Measurements from ENCODE around the gene MAP1LC3A. TPM values are rescaled to one million over a fixed set of nuclear protein-coding genes. Genes with fewer than 3 reads are reported as not detected.
"Not testable (repeated sequence)": the region's sequence is repeated elsewhere in the genome, so short reads cannot be mapped to it uniquely, and the experiment has no call there.

The MAP1LC3A gene
- total and polyA plus RNA-seq, 4 donors, result 4.9 to 38.8 (median 12.7) TPM

DNA sequence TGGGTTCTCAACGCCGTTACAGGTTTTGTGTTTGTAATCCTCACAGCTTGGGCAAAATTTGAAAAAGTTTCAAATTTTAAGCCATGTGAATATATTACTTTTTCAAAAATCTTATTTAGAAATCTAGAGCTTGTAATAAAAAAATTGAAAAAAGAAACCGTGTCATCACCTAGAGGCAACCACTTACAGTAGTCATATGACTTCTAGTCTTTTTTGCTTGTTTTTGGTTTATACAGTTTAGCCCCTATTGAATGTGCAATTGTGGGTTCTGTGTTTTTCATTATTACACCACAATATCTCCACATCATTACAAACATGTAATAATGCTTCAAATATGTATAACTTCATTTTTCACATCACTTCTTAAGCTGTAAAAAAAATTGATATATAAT, 41.4 kb upstream of the MAP1LC3A start:
- TF ChIP-seq NR2F2 (IDR thresholded peaks at IDR 0.05) (no peak), RAD21 (IDR thresholded peaks at IDR 0.05) (no peak), HNF4A (conservative IDR thresholded peaks at IDR 0.05) (no peak), YY1 (IDR thresholded peaks at IDR 0.05) (no peak), JUND (IDR thresholded peaks at IDR 0.05) (no peak), EGR1 (IDR thresholded peaks at IDR 0.05; ENCODE audit: low read depth in 2 of 2) (no peak), FOXA1 (IDR thresholded peaks at IDR 0.05) (no peak), FOXA2 (IDR thresholded peaks at IDR 0.05) (no peak), TAF1 (conservative IDR thresholded peaks at IDR 0.05) (no peak), RXRA (IDR thresholded peaks at IDR 0.05) (no peak), HNF4G (IDR thresholded peaks at IDR 0.05) (no peak), GABPA (IDR thresholded peaks at IDR 0.05 in 1 of 2, conservative IDR thresholded peaks at IDR 0.05 in 1 of 2) (no peak)
- TF ChIP-seq, protein P1, sequence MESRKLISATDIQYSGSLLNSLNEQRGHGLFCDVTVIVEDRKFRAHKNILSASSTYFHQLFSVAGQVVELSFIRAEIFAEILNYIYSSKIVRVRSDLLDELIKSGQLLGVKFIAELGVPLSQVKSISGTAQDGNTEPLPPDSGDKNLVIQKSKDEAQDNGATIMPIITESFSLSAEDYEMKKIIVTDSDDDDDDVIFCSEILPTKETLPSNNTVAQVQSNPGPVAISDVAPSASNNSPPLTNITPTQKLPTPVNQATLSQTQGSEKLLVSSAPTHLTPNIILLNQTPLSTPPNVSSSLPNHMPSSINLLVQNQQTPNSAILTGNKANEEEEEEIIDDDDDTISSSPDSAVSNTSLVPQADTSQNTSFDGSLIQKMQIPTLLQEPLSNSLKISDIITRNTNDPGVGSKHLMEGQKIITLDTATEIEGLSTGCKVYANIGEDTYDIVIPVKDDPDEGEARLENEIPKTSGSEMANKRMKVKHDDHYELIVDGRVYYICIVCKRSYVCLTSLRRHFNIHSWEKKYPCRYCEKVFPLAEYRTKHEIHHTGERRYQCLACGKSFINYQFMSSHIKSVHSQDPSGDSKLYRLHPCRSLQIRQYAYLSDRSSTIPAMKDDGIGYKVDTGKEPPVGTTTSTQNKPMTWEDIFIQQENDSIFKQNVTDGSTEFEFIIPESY (IDR thresholded peaks at IDR 0.05), result no peak
- TF ChIP-seq, protein P2, sequence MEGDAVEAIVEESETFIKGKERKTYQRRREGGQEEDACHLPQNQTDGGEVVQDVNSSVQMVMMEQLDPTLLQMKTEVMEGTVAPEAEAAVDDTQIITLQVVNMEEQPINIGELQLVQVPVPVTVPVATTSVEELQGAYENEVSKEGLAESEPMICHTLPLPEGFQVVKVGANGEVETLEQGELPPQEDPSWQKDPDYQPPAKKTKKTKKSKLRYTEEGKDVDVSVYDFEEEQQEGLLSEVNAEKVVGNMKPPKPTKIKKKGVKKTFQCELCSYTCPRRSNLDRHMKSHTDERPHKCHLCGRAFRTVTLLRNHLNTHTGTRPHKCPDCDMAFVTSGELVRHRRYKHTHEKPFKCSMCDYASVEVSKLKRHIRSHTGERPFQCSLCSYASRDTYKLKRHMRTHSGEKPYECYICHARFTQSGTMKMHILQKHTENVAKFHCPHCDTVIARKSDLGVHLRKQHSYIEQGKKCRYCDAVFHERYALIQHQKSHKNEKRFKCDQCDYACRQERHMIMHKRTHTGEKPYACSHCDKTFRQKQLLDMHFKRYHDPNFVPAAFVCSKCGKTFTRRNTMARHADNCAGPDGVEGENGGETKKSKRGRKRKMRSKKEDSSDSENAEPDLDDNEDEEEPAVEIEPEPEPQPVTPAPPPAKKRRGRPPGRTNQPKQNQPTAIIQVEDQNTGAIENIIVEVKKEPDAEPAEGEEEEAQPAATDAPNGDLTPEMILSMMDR (IDR thresholded peaks at IDR 0.05; ENCODE audit: low read depth, low read length, missing input control), result no peak
- TF ChIP-seq, protein P3, sequence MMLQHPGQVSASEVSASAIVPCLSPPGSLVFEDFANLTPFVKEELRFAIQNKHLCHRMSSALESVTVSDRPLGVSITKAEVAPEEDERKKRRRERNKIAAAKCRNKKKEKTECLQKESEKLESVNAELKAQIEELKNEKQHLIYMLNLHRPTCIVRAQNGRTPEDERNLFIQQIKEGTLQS (IDR thresholded peaks at IDR 0.05), result no peak
- TF ChIP-seq, protein P4, sequence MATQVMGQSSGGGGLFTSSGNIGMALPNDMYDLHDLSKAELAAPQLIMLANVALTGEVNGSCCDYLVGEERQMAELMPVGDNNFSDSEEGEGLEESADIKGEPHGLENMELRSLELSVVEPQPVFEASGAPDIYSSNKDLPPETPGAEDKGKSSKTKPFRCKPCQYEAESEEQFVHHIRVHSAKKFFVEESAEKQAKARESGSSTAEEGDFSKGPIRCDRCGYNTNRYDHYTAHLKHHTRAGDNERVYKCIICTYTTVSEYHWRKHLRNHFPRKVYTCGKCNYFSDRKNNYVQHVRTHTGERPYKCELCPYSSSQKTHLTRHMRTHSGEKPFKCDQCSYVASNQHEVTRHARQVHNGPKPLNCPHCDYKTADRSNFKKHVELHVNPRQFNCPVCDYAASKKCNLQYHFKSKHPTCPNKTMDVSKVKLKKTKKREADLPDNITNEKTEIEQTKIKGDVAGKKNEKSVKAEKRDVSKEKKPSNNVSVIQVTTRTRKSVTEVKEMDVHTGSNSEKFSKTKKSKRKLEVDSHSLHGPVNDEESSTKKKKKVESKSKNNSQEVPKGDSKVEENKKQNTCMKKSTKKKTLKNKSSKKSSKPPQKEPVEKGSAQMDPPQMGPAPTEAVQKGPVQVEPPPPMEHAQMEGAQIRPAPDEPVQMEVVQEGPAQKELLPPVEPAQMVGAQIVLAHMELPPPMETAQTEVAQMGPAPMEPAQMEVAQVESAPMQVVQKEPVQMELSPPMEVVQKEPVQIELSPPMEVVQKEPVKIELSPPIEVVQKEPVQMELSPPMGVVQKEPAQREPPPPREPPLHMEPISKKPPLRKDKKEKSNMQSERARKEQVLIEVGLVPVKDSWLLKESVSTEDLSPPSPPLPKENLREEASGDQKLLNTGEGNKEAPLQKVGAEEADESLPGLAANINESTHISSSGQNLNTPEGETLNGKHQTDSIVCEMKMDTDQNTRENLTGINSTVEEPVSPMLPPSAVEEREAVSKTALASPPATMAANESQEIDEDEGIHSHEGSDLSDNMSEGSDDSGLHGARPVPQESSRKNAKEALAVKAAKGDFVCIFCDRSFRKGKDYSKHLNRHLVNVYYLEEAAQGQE (IDR thresholded peaks at IDR 0.05), result no peak
- TF ChIP-seq, protein P5, sequence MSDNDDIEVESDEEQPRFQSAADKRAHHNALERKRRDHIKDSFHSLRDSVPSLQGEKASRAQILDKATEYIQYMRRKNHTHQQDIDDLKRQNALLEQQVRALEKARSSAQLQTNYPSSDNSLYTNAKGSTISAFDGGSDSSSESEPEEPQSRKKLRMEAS (IDR thresholded peaks at IDR 0.05), result no peak
- H3K9me3 ChIP-seq (ENCODE audit: control insufficient read depth in 4 of 4, low read length in 3 of 4), result no peaks in the 10 kb centered on the region
- no peak for DNase-seq (ENCODE audit: low spot score)
- peak overlapping the region; percentile 88 to 92 for H3K27ac ChIP-seq (ENCODE audit: low read depth in 1 of 2, low read length in 2 of 2)
- peaks cover 0 to 6% (median 2%) of the 10 kb centered on the region in 4 donors for H3K36me3 ChIP-seq (ENCODE audit: control insufficient read depth in 4 of 4, insufficient read depth in 3 of 4, low read depth in 1 of 4, low read length in 3 of 4)
- H3K9ac ChIP-seq (ENCODE audit: low read depth in 1 of 2, low read length in 2 of 2), result peak overlapping the region; percentile 57 to 78
- H3K27me3 ChIP-seq (ENCODE audit: control insufficient read depth in 4 of 4, insufficient read depth in 4 of 4, low read length in 3 of 4), result no peaks in the 10 kb centered on the region
- peaks cover 7 to 42% (median 33%) of the 10 kb centered on the region in 4 donors for H3K4me1 ChIP-seq (ENCODE audit: control insufficient read depth in 4 of 4, insufficient read depth in 4 of 4, low read length in 3 of 4)
- 3% methylated on average over 3 of the region's 3 CpGs for WGBS
- peak overlapping the region; percentile 85 to 88 (median 85) for H3K4me3 ChIP-seq (ENCODE audit: low read depth in 1 of 3, low read length in 3 of 3)

DNA sequence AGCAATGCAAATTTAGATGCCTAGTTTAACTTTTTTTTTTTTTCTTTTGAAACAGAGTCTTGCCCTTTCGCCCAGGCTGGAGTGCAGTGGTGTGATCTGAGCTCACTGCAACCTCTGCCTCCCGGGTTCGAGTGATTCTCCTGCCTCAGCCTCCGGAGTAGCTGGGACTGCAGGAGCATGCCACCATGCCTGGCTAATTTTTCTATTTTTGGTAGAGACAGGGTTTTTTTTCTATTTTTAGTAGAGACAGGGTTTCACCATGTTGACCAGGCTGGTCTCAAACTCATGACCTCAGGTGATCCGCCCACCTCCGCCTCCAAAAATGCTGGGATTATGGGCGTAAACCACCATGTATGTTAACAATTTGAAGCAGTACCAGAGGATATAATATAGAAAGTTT, 39.7 kb upstream of the MAP1LC3A start:
- not testable (repeated sequence) for H3K36me3 ChIP-seq (ENCODE audit: control insufficient read depth in 4 of 4, insufficient read depth in 3 of 4, low read depth in 1 of 4, low read length in 3 of 4); H3K27ac ChIP-seq (ENCODE audit: low read depth in 1 of 2, low read length in 2 of 2); H3K27me3 ChIP-seq (ENCODE audit: control insufficient read depth in 4 of 4, insufficient read depth in 4 of 4, low read length in 3 of 4); H3K4me3 ChIP-seq (ENCODE audit: low read depth in 1 of 3, low read length in 3 of 3); H3K9ac ChIP-seq (ENCODE audit: low read depth in 1 of 2, low read length in 2 of 2); H3K9me3 ChIP-seq (ENCODE audit: control insufficient read depth in 4 of 4, low read length in 3 of 4); DNase-seq (ENCODE audit: low spot score)
- peaks cover 2 to 27% (median 24%) of the 10 kb centered on the region in 4 donors for H3K4me1 ChIP-seq (ENCODE audit: control insufficient read depth in 4 of 4, insufficient read depth in 4 of 4, low read length in 3 of 4)
- WGBS, result 95% methylated on average over 7 of the region's 7 CpGs

DNA sequence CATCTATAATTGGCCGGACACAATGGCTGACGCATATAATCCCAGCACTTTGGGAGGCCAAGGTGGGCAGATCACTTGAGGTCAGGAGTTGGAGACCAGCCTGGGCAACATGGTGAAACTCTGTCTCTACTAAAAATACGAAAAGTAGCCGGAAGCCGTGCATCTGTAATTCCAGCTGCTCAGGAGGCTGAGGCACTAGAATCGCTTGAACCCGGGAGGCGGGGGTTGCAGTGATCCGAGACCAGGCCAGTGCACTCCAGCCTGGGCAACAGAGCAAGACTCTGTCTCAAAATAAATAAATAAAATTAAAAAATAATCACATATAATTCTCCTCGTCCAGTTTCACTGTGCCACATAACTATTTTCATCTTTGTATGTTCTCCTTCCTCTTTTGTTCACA, 38.7 kb upstream of the MAP1LC3A start:
- H3K27me3 ChIP-seq (ENCODE audit: control insufficient read depth in 4 of 4, insufficient read depth in 4 of 4, low read length in 3 of 4); DNase-seq (ENCODE audit: low spot score); H3K9ac ChIP-seq (ENCODE audit: low read depth in 1 of 2, low read length in 2 of 2); H3K27ac ChIP-seq (ENCODE audit: low read depth in 1 of 2, low read length in 2 of 2); H3K9me3 ChIP-seq (ENCODE audit: control insufficient read depth in 4 of 4, low read length in 3 of 4); H3K4me3 ChIP-seq (ENCODE audit: low read depth in 1 of 3, low read length in 3 of 3): not testable (repeated sequence)
- H3K36me3 ChIP-seq (ENCODE audit: control insufficient read depth in 4 of 4, insufficient read depth in 3 of 4, low read depth in 1 of 4, low read length in 3 of 4), result peaks cover 0 to 12% (median 1%) of the 10 kb centered on the region in 4 donors
- peaks cover 0 to 19% (median 15%) of the 10 kb centered on the region in 4 donors for H3K4me1 ChIP-seq (ENCODE audit: control insufficient read depth in 4 of 4, insufficient read depth in 4 of 4, low read length in 3 of 4)
- 93% methylated on average over 10 of the region's 10 CpGs for WGBS

Data from liver (tissue), 9 donors.